DND-41 (cell line): ENCODE results near the gene ARX.

Experiments
- EZH2 ChIP-seq: IDR thresholded peaks from 3 replicates; pipeline ENCODE4 v1.6.1; 2012; ENCODE audit warnings: borderline replicate concordance, low read depth, mild to moderate bottlenecking, moderate library complexity, low read length, inconsistent platforms; ENCODE audit not compliant: severe bottlenecking
- TF ChIP-seq, protein P1 (sequence below): IDR thresholded peaks from 2 replicates; pipeline ENCODE4 v1.5.1; 2012; ENCODE audit warnings: borderline replicate concordance, low read length, moderate library complexity, mild to moderate bottlenecking; ENCODE audit not compliant: poor library complexity, severe bottlenecking; ENCODE audit errors: extremely low read depth

DNA sequence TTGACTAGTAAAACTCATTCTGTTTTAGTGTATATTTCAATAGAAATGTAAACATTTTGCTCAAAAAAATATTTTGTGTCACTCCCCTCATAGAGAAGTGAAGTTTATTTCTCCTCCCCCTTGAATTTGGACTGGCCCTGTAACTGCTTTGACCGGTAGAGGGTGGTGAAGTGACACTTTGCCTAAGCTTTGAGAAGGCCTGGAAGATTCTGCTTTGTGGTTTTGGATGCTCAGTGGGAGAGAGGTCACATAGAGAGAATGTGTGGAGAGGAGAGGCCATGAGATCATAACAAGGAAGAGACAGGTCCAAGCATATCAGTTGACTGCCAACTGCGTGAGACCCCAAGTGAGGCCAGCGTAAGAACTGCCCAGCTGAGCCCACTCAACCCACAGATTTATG is 19.1 kb upstream of the ARX start:
- TF ChIP-seq, protein P1, sequence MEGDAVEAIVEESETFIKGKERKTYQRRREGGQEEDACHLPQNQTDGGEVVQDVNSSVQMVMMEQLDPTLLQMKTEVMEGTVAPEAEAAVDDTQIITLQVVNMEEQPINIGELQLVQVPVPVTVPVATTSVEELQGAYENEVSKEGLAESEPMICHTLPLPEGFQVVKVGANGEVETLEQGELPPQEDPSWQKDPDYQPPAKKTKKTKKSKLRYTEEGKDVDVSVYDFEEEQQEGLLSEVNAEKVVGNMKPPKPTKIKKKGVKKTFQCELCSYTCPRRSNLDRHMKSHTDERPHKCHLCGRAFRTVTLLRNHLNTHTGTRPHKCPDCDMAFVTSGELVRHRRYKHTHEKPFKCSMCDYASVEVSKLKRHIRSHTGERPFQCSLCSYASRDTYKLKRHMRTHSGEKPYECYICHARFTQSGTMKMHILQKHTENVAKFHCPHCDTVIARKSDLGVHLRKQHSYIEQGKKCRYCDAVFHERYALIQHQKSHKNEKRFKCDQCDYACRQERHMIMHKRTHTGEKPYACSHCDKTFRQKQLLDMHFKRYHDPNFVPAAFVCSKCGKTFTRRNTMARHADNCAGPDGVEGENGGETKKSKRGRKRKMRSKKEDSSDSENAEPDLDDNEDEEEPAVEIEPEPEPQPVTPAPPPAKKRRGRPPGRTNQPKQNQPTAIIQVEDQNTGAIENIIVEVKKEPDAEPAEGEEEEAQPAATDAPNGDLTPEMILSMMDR = no peak
- TF ChIP-seq EZH2 = no peak
